Ishikawa (cell line): ENCODE data around the gene IGSF3.

ENCODE experiments used
- CEBPB ChIP-seq: IDR thresholded peaks from 2 replicates; pipeline ENCODE4 v1.6.1; 2012
- CREB1 ChIP-seq: IDR thresholded peaks from 2 replicates; pipeline ENCODE4 v1.6.1; 2012; ENCODE audit warnings: low read depth
- EGR1 ChIP-seq: IDR thresholded peaks from 2 replicates; pipeline ENCODE4 v1.6.1; 2012
- EP300 ChIP-seq: IDR thresholded peaks from 2 replicates; pipeline ENCODE4 v1.6.1; 2012; ENCODE audit warnings: borderline replicate concordance
- FOXM1 ChIP-seq: IDR thresholded peaks from 2 replicates; pipeline ENCODE4 v1.6.1; 2012; ENCODE audit warnings: low read depth, borderline replicate concordance
- MAX ChIP-seq: IDR thresholded peaks from 2 replicates; pipeline ENCODE4 v1.6.1; 2012
- NFIC ChIP-seq: IDR thresholded peaks from 2 replicates; pipeline ENCODE4 v1.6.1; 2012
- RAD21 ChIP-seq: IDR thresholded peaks from 2 replicates; pipeline ENCODE4 v1.6.1; 2012; ENCODE audit warnings: low read depth
- REST ChIP-seq: IDR thresholded peaks from 2 replicates; pipeline ENCODE4 v1.6.1; 2012; ENCODE audit warnings: low read depth, mild to moderate bottlenecking
- TAF1 ChIP-seq: IDR thresholded peaks from 2 replicates; pipeline ENCODE4 v1.6.1; 2012; ENCODE audit warnings: low read depth, mild to moderate bottlenecking
- TCF12 ChIP-seq: IDR thresholded peaks from 2 replicates; pipeline ENCODE4 v1.6.1; 2012; ENCODE audit warnings: low read depth
- TEAD4 ChIP-seq: IDR thresholded peaks from 2 replicates; pipeline ENCODE4 v1.6.1; 2012
- USF1 ChIP-seq: IDR thresholded peaks from 2 replicates; pipeline ENCODE4 v1.6.1; 2012
- YY1 ChIP-seq: IDR thresholded peaks from 2 replicates; pipeline ENCODE4 v1.6.1; 2012; ENCODE audit warnings: low read depth
- ZBTB7A ChIP-seq: IDR thresholded peaks from 2 replicates; pipeline ENCODE4 v1.6.1; 2012; ENCODE audit warnings: low read depth

Gene IGSF3

GRCh38 chr1:116708255-116708900 is 40.8 kb upstream of the IGSF3 start:
- TF ChIP-seq REST (no peak), ZBTB7A (no peak), CEBPB (no peak), CREB1 (no peak), YY1 (no peak), USF1 (no peak), TAF1 (no peak), RAD21 (no peak), TEAD4 (no peak), NFIC (no peak)

GRCh38 chr1:116706841-116707240 is 39.3 kb upstream of the IGSF3 start:
- no peak for TF ChIP-seq CEBPB
- TF ChIP-seq USF1: no peak
- TF ChIP-seq ZBTB7A: no peak

GRCh38 chr1:116706123-116706522 is 38.6 kb upstream of the IGSF3 start:
- no peak for TF ChIP-seq EP300

GRCh38 chr1:116704278-116704677 is 36.7 kb upstream of the IGSF3 start:
- TF ChIP-seq CEBPB (no peak), TEAD4 (no peak), USF1 (no peak), CREB1 (no peak), ZBTB7A (no peak), TCF12 (no peak), FOXM1 (no peak), MAX (no peak)

- TF ChIP-seq TCF12: no peak
- no peak for TF ChIP-seq MAX
- no peak for TF ChIP-seq EGR1
- no peak for TF ChIP-seq YY1
- TF ChIP-seq RAD21: no peak
- no peak for TF ChIP-seq USF1
- no peak for TF ChIP-seq TEAD4
- no peak for TF ChIP-seq CREB1
- TF ChIP-seq REST: no peak
- TF ChIP-seq TAF1: no peak
- TF ChIP-seq NFIC: no peak
- no peak for TF ChIP-seq EP300
Observed at GRCh38 chr1:116699605-116700004, 32.1 kb upstream of the IGSF3 start.

- no peak for TF ChIP-seq CREB1
- no peak for TF ChIP-seq MAX
- TF ChIP-seq ZBTB7A: no peak
- TF ChIP-seq TEAD4: no peak
- TF ChIP-seq YY1: no peak
- no peak for TF ChIP-seq USF1
- TF ChIP-seq EGR1: no peak
- TF ChIP-seq TAF1: no peak
- TF ChIP-seq TCF12: no peak
Observed at GRCh38 chr1:116698244-116698595, 30.7 kb upstream of the IGSF3 start.
